Endothelial cell of umbilical vein (primary cell): ENCODE data around the gene ANP32B. TPM values are rescaled to one million over a fixed set of nuclear protein-coding genes. Genes with fewer than 3 reads are reported as not detected.

Experiments used
- BruUV-seq: library from RNA; stranded (reverse); fragments of 400-500 nt; replicated peaks from 2 replicates; lab custom pipeline; 2021; lab: Mats Ljungman, UMichigan
- CTCF ChIA-PET: fragments of 300-600, 350-600 bp; sonication (Branson Sonifier 250); formaldehyde crosslinking; loops from one replicate; lab custom pipeline; 2021; ENCODE audit warnings: antibody characterized with exemption, inconsistent platforms; lab: Charles Lee
- POLR2A ChIA-PET: fragments of 300-600, 350-600 bp; sonication (Branson Sonifier 250); formaldehyde crosslinking; loops from one replicate; lab custom pipeline; 2021; ENCODE audit warnings: antibody characterized with exemption, inconsistent platforms; lab: Charles Lee
- DNase-seq: peaks from one replicate; pipeline ENCODE4 v3.0.0-alpha.2; 2011; ENCODE audit warnings: low read depth, low spot score
- FAIRE-seq: peaks from 2 replicates; lab custom pipeline; 2011; peaks lifted over from hg19 to GRCh38; lab: Jason Lieb, UNC
- H2AFZ ChIP-seq: 2 replicates; pipeline ENCODE4 v1.6.0; 2012; ENCODE audit warnings: low read depth, low read length, control low read depth, inconsistent platforms
- H3K27ac ChIP-seq: 2 replicates; pipeline ENCODE4 v1.5.1; 2011; ENCODE audit warnings: low read depth, mild to moderate bottlenecking, control low read depth, low read length, moderate library complexity; ENCODE audit not compliant: insufficient read depth
- H3K27me3 ChIP-seq, 2 experiments: 2 replicates each; pipeline versions ENCODE4 v1.6.0 to v1.6.1; 2011; ENCODE audit warnings: low read length in 2 of 2, mixed read lengths in 1 of 2; ENCODE audit not compliant: control insufficient read depth in 2 of 2, insufficient read depth in 2 of 2
- H3K36me3 ChIP-seq, 2 experiments: 2 replicates in 1 of 2; 3 replicates in 1 of 2; pipeline ENCODE4 v1.5.1; 2011; ENCODE audit warnings: low read length in 2 of 2, mild to moderate bottlenecking in 1 of 2, moderate library complexity in 1 of 2; ENCODE audit not compliant: control insufficient read depth in 2 of 2, insufficient read depth in 2 of 2; ENCODE audit errors: extremely low read depth in 1 of 2
- H3K4me1 ChIP-seq: 3 replicates; pipeline ENCODE4 v1.5.1; 2011; ENCODE audit warnings: mild to moderate bottlenecking, low read length; ENCODE audit not compliant: control insufficient read depth, insufficient read depth; ENCODE audit errors: extremely low read depth
- H3K4me2 ChIP-seq: 2 replicates; pipeline ENCODE4 v1.6.1; 2011; ENCODE audit warnings: low read length, control low read depth, mixed read lengths; ENCODE audit not compliant: insufficient read depth
- H3K4me3 ChIP-seq, 3 experiments: fragments of 200-600 bp in 1 of 3; sonication (generic), shearing (Covaris generic) in 1 of 3; replicated peaks in 1 of 3; 2 replicates each; pipeline ENCODE4 v1.5.1; 2011 to 2016; ENCODE audit warnings: control low read depth in 3 of 3, low read length in 3 of 3, mild to moderate bottlenecking in 2 of 3, inconsistent platforms in 1 of 3, low read depth in 1 of 3, moderate library complexity in 1 of 3; ENCODE audit not compliant: insufficient read depth in 1 of 3
- H3K79me2 ChIP-seq: 2 replicates; pipeline ENCODE4 v1.6.0; 2012; ENCODE audit warnings: low read length, inconsistent platforms; ENCODE audit not compliant: control insufficient read depth, insufficient read depth
- H3K9ac ChIP-seq: replicated peaks from 2 replicates; pipeline ENCODE3; 2011; ENCODE audit warnings: low read length, control low read depth; ENCODE audit not compliant: insufficient read depth; ENCODE audit errors: extremely low read depth
- H3K9me1 ChIP-seq: replicated peaks from 3 replicates; pipeline ENCODE4 v1.6.0; 2011; ENCODE audit warnings: mild to moderate bottlenecking, low read length; ENCODE audit not compliant: control insufficient read depth, insufficient read depth; ENCODE audit errors: extremely low read depth
- H3K9me3 ChIP-seq: replicated peaks from 2 replicates; pipeline ENCODE4 v1.5.1; 2012; ENCODE audit warnings: low read length, inconsistent platforms; ENCODE audit not compliant: control insufficient read depth, insufficient read depth
- H4K20me1 ChIP-seq: replicated peaks from 2 replicates; pipeline ENCODE3; 2011; ENCODE audit warnings: mild to moderate bottlenecking, low read length; ENCODE audit not compliant: control insufficient read depth, insufficient read depth; ENCODE audit errors: extremely low read depth
- EZH2 ChIP-seq: IDR thresholded peaks from 2 replicates; pipeline ENCODE4 v1.6.1; 2012; ENCODE audit warnings: borderline replicate concordance, low read depth, mild to moderate bottlenecking, moderate library complexity, low read length, inconsistent platforms; ENCODE audit not compliant: severe bottlenecking
- FOS ChIP-seq: IDR thresholded peaks from 2 replicates; pipeline ENCODE4 v1.6.1; 2011; ENCODE audit warnings: mild to moderate bottlenecking, low read length, moderate library complexity, borderline replicate concordance; ENCODE audit not compliant: insufficient read depth
- GATA2 ChIP-seq: IDR thresholded peaks from 2 replicates; pipeline ENCODE4 v1.7.0; 2011; ENCODE audit warnings: low read depth, mild to moderate bottlenecking, moderate library complexity, mixed read lengths, low read length; ENCODE audit not compliant: insufficient read length, insufficient read depth
- JUN ChIP-seq: IDR thresholded peaks from 2 replicates; pipeline ENCODE4 v1.6.1; 2011; ENCODE audit warnings: borderline replicate concordance, low read depth; ENCODE audit not compliant: insufficient read length, insufficient read depth
- MYC ChIP-seq: IDR thresholded peaks from one replicate; pipeline ENCODE4 v1.6.1; 2011; ENCODE audit warnings: mild to moderate bottlenecking, low read depth, low read length
- POLR2A ChIP-seq: IDR thresholded peaks from 2 replicates; pipeline ENCODE4 v1.6.1; 2012; ENCODE audit warnings: low read depth, mild to moderate bottlenecking, control low read depth, low read length
- POLR2AphosphoS5 ChIP-seq: IDR thresholded peaks from 2 replicates; pipeline ENCODE4 v1.6.1; 2012; ENCODE audit warnings: low read depth, mild to moderate bottlenecking, control low read depth, low read length, moderate library complexity; ENCODE audit not compliant: insufficient read depth
- dilution Hi-C: fragments of 300-500 bp; cut with MboI; formaldehyde crosslinking; loops from one replicate; pipeline ENCODE4 v1.15.0; 2019; ENCODE audit warnings: low sequenced_read_pairs; ENCODE audit not compliant: extremely low pct_ligation_motif_present
- intact Hi-C: fragments of 100-400 bp; cut with micrococcal nuclease; formaldehyde crosslinking; loops from one replicate; pipeline ENCODE4 v1.10.0; 2022
- polyA plus RNA-seq, 4 experiments: library from polyadenylated mRNA; depleted of rRNA in 3 of 4; stranded (reverse) in 3 of 4; unstranded in 1 of 4; fragments of >200 nt; gene quantifications; 2 replicates each; pipeline versions ENCODE4 v1.2.1 to v1.2.3, GENCODE V29; 2011 to 2012; ENCODE audit warnings: missing spikeins in 1 of 4
- total RNA-seq: library from RNA; stranded (reverse); gene quantifications from 2 replicates; pipeline ENCODE4 v1.2.3, GENCODE V29; 2021
- TF ChIP-seq, protein P1 (sequence below), 2 donors: IDR thresholded peaks; 1 replicate in 1 of 2; 2 replicates in 1 of 2; pipeline ENCODE4 v1.5.1; 2011; ENCODE audit warnings: low read length in 2 of 2, mild to moderate bottlenecking in 2 of 2, moderate library complexity in 2 of 2, control low read depth in 1 of 2, inconsistent platforms in 1 of 2, low read depth in 1 of 2; ENCODE audit not compliant: insufficient read depth in 1 of 2; ENCODE audit errors: extremely low read depth in 1 of 2
- TF ChIP-seq, protein P2 (sequence below): IDR thresholded peaks from 2 replicates; pipeline ENCODE4 v1.6.1; 2011; ENCODE audit not compliant: insufficient read depth, insufficient read length

ANP32B gene
- total and polyA plus RNA-seq, 2 donors (not counting 3 experiments of a cell fraction or from before 2014, with no cell fraction given), result 13.9 to 173 TPM

GRCh38 chr9:97943308-97943855 is 39.8 kb upstream of the ANP32B start:
- no peak overlapping the region for H3K27ac ChIP-seq
- ChIA-PET POLR2A (no interaction called here), CTCF (interaction anchor here (1.1 to 1.6 kb wide), 3 partner anchors 8 to 41 kb away, joined by 3 to 5 read pairs (median 4); partner anchors contain the start of gene TRMO)
- no peaks in the 10 kb centered on the region for H4K20me1 ChIP-seq
- no peak for DNase-seq
- H2AFZ ChIP-seq, result no peak overlapping the region
- H3K36me3 ChIP-seq, result no peaks in the 10 kb centered on the region
- no peak for FAIRE-seq
- H3K9me1 ChIP-seq, result no peaks in the 10 kb centered on the region
- H3K27me3 ChIP-seq, result peaks cover 27 to 57% of the 10 kb centered on the region in 2 experiments
- BruUV-seq, result no TSS peak
- H3K9me3 ChIP-seq, result no peaks in the 10 kb centered on the region
- dilution Hi-C loops, result no loop called here
- TF ChIP-seq, protein P1, sequence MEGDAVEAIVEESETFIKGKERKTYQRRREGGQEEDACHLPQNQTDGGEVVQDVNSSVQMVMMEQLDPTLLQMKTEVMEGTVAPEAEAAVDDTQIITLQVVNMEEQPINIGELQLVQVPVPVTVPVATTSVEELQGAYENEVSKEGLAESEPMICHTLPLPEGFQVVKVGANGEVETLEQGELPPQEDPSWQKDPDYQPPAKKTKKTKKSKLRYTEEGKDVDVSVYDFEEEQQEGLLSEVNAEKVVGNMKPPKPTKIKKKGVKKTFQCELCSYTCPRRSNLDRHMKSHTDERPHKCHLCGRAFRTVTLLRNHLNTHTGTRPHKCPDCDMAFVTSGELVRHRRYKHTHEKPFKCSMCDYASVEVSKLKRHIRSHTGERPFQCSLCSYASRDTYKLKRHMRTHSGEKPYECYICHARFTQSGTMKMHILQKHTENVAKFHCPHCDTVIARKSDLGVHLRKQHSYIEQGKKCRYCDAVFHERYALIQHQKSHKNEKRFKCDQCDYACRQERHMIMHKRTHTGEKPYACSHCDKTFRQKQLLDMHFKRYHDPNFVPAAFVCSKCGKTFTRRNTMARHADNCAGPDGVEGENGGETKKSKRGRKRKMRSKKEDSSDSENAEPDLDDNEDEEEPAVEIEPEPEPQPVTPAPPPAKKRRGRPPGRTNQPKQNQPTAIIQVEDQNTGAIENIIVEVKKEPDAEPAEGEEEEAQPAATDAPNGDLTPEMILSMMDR (IDR thresholded peaks at IDR 0.05; ENCODE audit: extremely low read depth in 1 of 2, insufficient read depth in 1 of 2, low read depth in 1 of 2, low read length in 2 of 2), result no peak
- TF ChIP-seq POLR2AphosphoS5 (no peak), EZH2 (no peak), JUN (no peak), FOS (no peak), GATA2 (no peak), POLR2A (no peak), MYC (no peak)
- TF ChIP-seq, protein P2, sequence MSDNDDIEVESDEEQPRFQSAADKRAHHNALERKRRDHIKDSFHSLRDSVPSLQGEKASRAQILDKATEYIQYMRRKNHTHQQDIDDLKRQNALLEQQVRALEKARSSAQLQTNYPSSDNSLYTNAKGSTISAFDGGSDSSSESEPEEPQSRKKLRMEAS, result no peak
- no peak overlapping the region for H3K4me2 ChIP-seq
- intact Hi-C loops, result no loop called here
- H3K4me3 ChIP-seq, result no peak overlapping the region
- no peaks in the 10 kb centered on the region for H3K4me1 ChIP-seq
- H3K79me2 ChIP-seq, result no peaks in the 10 kb centered on the region
- H3K9ac ChIP-seq, result no peak overlapping the region
